ENCODE measurements around the gene MRGPRG.

Gene MRGPRG

DNA sequence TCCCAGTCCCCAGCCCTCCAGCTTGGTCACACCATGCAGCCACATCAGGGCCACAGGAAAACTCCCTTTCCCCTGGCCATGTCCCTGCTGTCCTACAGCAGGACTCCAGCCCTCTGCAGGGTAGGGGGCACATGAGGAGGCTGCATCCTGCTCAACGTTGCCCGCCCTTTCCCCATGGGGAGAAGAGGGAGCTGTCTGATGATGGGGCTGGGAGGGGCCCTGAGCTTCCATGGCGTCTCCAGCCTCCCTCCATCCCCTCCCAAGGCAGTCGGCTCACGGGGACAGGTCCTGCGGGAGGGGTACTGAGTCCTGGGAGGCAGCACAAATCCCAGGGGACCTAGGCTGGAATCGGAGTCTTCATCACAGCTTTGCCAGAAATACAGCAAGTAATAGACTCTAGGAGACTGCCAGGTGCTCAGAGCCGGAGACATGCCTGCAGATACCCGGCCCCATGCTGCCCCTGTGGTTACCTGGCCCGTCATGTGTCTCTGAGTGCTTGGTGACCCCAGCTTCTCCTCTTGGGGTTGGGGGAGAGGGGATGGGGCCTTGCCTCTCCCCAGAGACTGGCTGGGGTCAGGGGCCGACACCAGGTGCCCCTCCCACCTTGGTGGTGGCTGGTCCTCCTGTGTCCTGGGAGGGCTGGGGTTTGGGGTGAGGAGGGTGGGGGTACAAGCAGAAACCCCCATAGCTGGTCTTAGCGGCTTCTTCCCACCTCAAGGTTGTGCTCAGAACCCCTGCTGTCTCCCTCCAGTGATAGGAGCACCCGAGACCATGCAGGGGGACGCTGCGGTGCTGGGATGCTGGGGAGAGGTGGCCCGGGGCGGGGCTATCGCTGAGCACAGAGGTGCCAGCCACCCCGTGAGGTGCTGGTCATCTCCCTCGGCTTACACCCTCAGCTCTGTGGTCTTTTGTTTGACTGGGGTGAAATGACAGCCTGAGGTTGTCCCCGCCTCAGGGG, 11.3 kb upstream of the MRGPRG start:
- Histone ChIP-seq H4K20me1 (ENCODE audit: insufficient read depth) (no peaks in the 10 kb centered on the region), H3K4me2 (no peak overlapping the region), H3K79me2 (ENCODE audit: insufficient read depth, low read depth) (no peaks in the 10 kb centered on the region), H2AFZ (ENCODE audit: low read depth) (no peak overlapping the region), H3K9ac (no peak overlapping the region), H3K4me3 (IDR thresholded peaks at IDR 0.05; ENCODE audit: insufficient read depth, low read depth, low read length) (no peak overlapping the region), H3K36me3 (ENCODE audit: insufficient read depth) (no peaks in the 10 kb centered on the region), H3K4me1 (ENCODE audit: low read depth, poor library complexity, severe bottlenecking) (no peaks in the 10 kb centered on the region), H3K27me3 (ENCODE audit: insufficient read depth, low read depth) (peaks cover 50% of the 10 kb centered on the region), H3K27ac (no peak overlapping the region)
- TF ChIP-seq, protein P1, sequence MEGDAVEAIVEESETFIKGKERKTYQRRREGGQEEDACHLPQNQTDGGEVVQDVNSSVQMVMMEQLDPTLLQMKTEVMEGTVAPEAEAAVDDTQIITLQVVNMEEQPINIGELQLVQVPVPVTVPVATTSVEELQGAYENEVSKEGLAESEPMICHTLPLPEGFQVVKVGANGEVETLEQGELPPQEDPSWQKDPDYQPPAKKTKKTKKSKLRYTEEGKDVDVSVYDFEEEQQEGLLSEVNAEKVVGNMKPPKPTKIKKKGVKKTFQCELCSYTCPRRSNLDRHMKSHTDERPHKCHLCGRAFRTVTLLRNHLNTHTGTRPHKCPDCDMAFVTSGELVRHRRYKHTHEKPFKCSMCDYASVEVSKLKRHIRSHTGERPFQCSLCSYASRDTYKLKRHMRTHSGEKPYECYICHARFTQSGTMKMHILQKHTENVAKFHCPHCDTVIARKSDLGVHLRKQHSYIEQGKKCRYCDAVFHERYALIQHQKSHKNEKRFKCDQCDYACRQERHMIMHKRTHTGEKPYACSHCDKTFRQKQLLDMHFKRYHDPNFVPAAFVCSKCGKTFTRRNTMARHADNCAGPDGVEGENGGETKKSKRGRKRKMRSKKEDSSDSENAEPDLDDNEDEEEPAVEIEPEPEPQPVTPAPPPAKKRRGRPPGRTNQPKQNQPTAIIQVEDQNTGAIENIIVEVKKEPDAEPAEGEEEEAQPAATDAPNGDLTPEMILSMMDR (conservative IDR thresholded peaks at IDR 0.05; ENCODE audit: low read depth, low read length) = no peak

DNA sequence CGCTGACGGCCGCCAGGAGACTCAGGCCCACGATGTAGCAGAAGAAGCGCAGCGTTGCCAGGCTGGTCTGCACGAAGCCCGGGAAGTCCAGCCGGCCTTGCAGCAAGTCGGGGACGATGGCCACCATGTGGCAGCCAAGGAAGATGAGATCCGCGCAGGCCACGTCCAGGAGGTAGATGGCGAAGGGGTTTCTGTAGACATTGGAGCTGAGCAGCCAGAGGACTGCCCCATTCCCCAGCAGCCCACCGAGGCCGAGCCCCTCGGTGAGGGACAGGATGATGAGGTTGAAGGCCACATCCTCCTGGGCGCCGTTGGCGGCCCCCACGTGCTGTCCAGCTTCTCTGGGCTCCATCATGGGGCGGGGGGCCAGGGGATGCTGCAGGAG, 9.8 kb upstream of the MRGPRG start:
- H3K36me3 ChIP-seq (ENCODE audit: insufficient read depth) = no peaks in the 10 kb centered on the region
- peaks cover 64% of the 10 kb centered on the region for H3K27me3 ChIP-seq (ENCODE audit: insufficient read depth, low read depth)
- H2AFZ ChIP-seq (ENCODE audit: low read depth) = no peak overlapping the region
- no peak overlapping the region for H3K4me2 ChIP-seq
- H3K27ac ChIP-seq = no peak overlapping the region
- H3K4me3 ChIP-seq (IDR thresholded peaks at IDR 0.05; ENCODE audit: insufficient read depth, low read depth, low read length) = no peak overlapping the region
- TF ChIP-seq, protein P1 (conservative IDR thresholded peaks at IDR 0.05; ENCODE audit: low read depth, low read length) = no peak
- H3K79me2 ChIP-seq (ENCODE audit: insufficient read depth, low read depth) = no peaks in the 10 kb centered on the region
- H4K20me1 ChIP-seq (ENCODE audit: insufficient read depth) = no peaks in the 10 kb centered on the region
- no peak overlapping the region for H3K9ac ChIP-seq
- no peaks in the 10 kb centered on the region for H3K4me1 ChIP-seq (ENCODE audit: low read depth, poor library complexity, severe bottlenecking)

DNA sequence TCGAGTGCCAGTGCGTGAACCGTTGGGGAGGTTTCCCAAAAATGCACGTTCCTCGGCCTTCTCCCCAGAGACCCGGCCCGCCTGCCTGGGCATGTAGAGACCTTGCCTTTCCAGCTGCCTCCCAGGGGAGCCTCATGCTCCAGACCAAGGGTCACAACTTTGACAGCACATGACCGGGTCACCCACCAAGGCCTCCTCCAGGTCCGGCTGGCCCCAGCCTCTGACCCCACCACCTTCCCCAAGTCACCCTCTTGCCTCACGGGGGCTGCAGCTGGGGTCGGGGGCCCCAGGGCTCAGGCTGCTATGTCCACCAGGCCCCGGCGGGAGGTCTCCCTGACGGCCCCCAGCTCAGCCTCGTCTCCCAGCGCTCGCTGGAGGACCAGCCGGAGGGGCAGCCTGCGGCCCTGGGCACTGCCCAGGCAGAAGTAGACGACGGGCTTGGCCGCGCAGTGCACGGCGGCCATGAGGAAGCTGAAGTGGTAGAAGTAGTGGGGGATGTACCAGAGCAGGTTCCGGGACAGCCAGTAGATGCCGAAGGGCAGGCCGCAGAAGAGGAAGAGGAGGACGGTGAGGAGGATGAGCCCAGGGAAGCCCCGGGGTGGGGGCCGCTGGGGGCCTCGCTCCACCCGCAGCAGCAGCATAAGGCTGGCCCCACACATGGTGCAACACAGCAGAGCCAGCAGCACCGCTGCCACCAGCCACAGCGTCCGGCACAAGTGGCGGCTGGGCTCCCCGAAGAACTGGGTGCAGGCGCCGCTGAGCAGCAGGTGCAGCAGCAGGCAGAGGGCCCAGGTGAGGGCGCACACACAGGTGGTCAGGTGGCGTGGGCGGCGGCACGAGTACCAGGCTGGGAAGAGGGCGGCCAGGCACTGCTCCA, 9.2 kb upstream of the MRGPRG start:
- Histone ChIP-seq H3K27ac (no peak overlapping the region), H3K79me2 (ENCODE audit: insufficient read depth, low read depth) (no peaks in the 10 kb centered on the region), H3K27me3 (ENCODE audit: insufficient read depth, low read depth) (peaks cover 69% of the 10 kb centered on the region), H3K36me3 (ENCODE audit: insufficient read depth) (no peaks in the 10 kb centered on the region), H4K20me1 (ENCODE audit: insufficient read depth) (no peaks in the 10 kb centered on the region), H3K4me3 (IDR thresholded peaks at IDR 0.05; ENCODE audit: insufficient read depth, low read depth, low read length) (no peak overlapping the region), H3K9ac (no peak overlapping the region), H3K4me2 (no peak overlapping the region), H3K4me1 (ENCODE audit: low read depth, poor library complexity, severe bottlenecking) (no peaks in the 10 kb centered on the region), H2AFZ (ENCODE audit: low read depth) (no peak overlapping the region)
- TF ChIP-seq, protein P1 (conservative IDR thresholded peaks at IDR 0.05; ENCODE audit: low read depth, low read length) = no peak

DNA sequence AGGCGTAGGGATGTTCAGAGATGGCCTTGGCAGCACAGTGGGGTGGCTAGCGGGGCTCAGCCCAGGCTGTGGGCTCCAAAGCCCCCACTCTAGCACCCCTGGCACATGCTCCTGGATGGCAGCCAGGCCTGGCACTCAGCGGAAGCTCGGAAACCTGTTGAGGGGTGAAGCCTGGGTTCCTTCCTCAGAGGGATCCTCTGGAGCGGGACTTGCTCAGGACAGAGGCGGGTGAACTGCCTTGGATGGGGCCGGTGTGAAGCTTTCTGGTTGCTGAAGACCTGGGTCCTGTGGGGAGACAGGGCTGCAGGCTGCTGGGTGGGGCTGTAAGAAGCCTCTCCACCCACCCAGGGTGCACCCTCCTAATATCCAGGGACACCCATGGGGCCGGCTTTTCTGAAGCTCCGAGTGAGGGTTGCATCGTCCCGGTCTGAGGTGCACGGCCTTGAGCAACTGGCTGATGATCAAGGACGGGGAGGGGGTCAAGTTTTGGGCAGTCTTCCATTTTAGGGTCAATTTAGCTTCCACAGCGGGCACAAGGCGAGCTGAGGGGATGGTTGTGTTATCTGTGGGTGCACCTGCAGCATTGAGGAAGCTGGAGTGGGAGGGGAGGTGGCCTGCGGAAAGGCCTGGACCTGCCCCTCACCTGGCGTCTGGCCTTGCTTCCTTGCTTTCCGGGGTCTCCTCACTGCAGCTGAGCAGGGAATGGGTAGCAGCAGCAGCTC, 8.4 kb upstream of the MRGPRG start:
- Histone ChIP-seq H3K4me2 (no peak overlapping the region), H2AFZ (ENCODE audit: low read depth) (no peak overlapping the region), H4K20me1 (ENCODE audit: insufficient read depth) (no peaks in the 10 kb centered on the region), H3K9ac (no peak overlapping the region), H3K36me3 (ENCODE audit: insufficient read depth) (no peaks in the 10 kb centered on the region), H3K27me3 (ENCODE audit: insufficient read depth, low read depth) (peaks cover 69% of the 10 kb centered on the region), H3K4me3 (IDR thresholded peaks at IDR 0.05; ENCODE audit: insufficient read depth, low read depth, low read length) (no peak overlapping the region), H3K4me1 (ENCODE audit: low read depth, poor library complexity, severe bottlenecking) (no peaks in the 10 kb centered on the region), H3K27ac (no peak overlapping the region), H3K79me2 (ENCODE audit: insufficient read depth, low read depth) (no peaks in the 10 kb centered on the region)
- TF ChIP-seq, protein P1 (conservative IDR thresholded peaks at IDR 0.05; ENCODE audit: low read depth, low read length) = no peak

Data from KMS-11 (cell line).